Activated CD4-positive, CD25-positive, alpha-beta regulatory T cell treated with anti-CD3 and anti-CD28 coated beads, Interleukin-2, amount 50 U/mL, for 24 hours (primary cell): ENCODE results near the gene RGS13.
A peak's percentile ranks its signal among the peaks of the same experiment; 100 is the strongest.
"Not testable (repeated sequence)": the region's sequence is repeated elsewhere in the genome, so short reads cannot be mapped to it uniquely, and the experiment has no call there.

Experiments used
- ATAC-seq, 2 donors: fragments of 150-1000 bp; cut with Tn5 transposase; one replicate each; pipeline ENCODE4 v1.10.0; 2021; ENCODE audit warnings: mild to moderate bottlenecking in 1 of 2, moderate library complexity in 1 of 2

The RGS13 gene

GRCh38 chr1:192678099-192678498, 42.2 kb downstream of the RGS13 start:
- no peak for ATAC-seq

- no peak for ATAC-seq
Observed at GRCh38 chr1:192682335-192682734, 46.4 kb downstream of the RGS13 start.

- not testable (repeated sequence) for ATAC-seq
Observed at GRCh38 chr1:192683081-192683480, 47.1 kb downstream of the RGS13 start.

GRCh38 chr1:192689459-192689858, 53.5 kb downstream of the RGS13 start:
- no peak for ATAC-seq

- ATAC-seq, result no peak
Observed at GRCh38 chr1:192691041-192691440, 55.1 kb downstream of the RGS13 start.

DNA sequence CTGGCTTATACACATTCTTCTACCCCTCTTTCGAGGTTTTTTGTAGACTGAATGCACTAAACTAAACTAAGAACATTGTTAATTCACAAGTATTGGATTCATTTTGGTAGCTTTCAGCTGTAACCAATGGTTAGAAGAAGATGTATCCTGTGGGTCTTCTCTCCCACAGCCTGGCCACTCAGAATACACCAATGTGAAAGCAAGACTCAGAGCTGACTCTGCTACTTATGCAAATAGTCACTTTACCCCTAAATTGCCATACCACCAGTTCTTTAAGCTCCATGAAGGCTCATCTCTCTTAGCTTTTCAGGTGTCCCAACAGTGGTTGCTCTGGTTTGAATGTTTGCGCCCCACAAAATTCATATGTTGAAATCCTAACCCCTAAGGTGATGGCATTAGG, 60.1 kb downstream of the RGS13 start:
- ATAC-seq, result no peak

DNA sequence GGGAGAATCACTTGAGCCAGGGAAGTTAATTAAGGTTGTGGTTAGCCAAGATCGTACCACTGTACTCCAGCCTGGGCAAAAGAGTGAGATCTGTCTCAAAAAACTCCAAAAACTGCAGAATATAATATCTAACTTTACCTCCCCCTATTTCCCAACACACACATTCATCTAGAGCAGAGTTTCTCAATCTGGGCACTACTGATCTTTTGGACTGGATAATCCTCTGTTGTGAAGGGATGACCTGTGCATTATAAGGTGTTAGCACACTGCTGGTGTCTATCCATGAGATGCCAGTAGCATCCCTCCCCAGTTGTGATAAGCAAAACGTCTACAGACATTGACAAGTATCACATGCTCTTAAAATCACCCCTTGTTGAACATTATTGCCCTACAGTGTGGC, 61.8 kb downstream of the RGS13 start:
- ATAC-seq, result no peak

- no peak for ATAC-seq
Observed at GRCh38 chr1:192698731-192699130, 62.8 kb downstream of the RGS13 start.

- no peak for ATAC-seq
Observed at GRCh38 chr1:192700834-192701271, 64.9 kb downstream of the RGS13 start.

DNA sequence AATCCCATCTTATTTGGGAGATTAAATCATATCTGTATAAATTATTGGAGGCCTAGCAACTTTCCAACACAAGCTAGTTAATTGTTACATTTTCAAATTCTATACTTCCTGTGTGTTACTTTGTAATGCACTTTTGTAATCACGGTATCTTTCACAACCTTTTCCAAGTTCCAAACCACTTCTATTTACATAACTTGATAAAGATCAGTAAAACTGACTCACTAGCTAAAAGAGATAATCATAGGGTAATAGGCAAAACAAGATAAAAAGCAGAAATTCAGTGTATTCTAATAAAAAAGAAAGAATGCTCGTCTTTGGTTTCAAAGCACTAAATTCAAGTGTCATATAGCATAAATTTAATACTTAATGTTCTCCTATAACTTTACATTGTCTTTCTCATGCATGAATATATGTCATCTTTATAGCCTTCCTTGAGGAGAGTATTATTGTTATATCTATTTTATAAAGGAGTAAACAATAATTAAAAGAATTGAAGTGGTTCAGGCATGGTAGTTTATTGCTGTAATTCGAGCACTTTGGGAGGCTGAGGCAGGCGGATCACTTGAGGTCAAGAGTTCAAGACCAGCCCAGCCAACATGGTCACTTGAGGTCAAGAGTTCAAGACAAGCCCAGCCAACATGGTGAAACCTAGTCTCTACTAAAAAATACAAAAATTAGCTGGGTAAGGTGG, 66.4 kb downstream of the RGS13 start:
- no peak for ATAC-seq

- ATAC-seq, result peak; percentile 64 to 77
Observed at GRCh38 chr1:192703283-192704206, 67.6 kb downstream of the RGS13 start.

DNA sequence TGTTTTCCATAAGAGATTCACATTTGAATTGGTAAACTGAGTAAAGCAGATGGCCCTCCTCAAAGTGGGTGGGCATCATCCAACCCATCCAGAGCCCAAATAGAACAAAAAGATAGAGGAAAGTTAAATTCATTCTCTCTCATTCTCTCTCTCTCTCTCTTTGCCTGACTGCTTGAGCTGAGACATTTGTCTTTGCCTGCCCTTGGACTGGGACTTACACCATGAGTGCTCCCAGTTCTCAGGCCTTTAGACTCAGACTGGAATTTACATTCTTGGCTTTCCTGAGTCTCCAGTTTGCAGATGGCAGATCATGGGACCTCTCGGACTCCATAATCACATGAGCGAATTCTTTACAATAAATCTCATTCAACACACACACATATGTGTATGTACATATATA, 69.6 kb downstream of the RGS13 start:
- no peak for ATAC-seq

- no peak for ATAC-seq
Observed at GRCh38 chr1:192706936-192707335, 71.0 kb downstream of the RGS13 start.

- ATAC-seq, result no peak
Observed at GRCh38 chr1:192707978-192708547, 72.1 kb downstream of the RGS13 start.

- ATAC-seq, result no peak
Observed at GRCh38 chr1:192709544-192709943, 73.6 kb downstream of the RGS13 start.
